Chondrocyte (in vitro differentiated cells): ENCODE results near the gene ICA1. TPM values are rescaled to one million over a fixed set of nuclear protein-coding genes. Genes with fewer than 3 reads are reported as not detected.

Source experiments
- DNase-seq: peaks from one replicate; pipeline ENCODE4 v3.0.0; 2021; ENCODE audit warnings: mixed read lengths, low spot score
- H3K27ac Mint-ChIP-seq: one replicate; pipeline ENCODE4 v1.8.0; 2021; ENCODE audit warnings: mild to moderate bottlenecking, moderate library complexity, mixed read lengths; ENCODE audit not compliant: unreplicated experiment
- H3K27me3 Mint-ChIP-seq: 2 replicates; pipeline ENCODE4 v1.8.0; 2021; ENCODE audit warnings: low read depth, mixed read lengths
- H3K36me3 Mint-ChIP-seq: 2 replicates; pipeline ENCODE4 v1.8.0; 2021; ENCODE audit warnings: low read depth, mixed read lengths
- H3K4me1 Mint-ChIP-seq: 2 replicates; pipeline ENCODE4 v1.8.0; 2021; ENCODE audit warnings: low read depth, mild to moderate bottlenecking, mixed read lengths
- H3K4me3 Mint-ChIP-seq: one replicate; pipeline ENCODE4 v1.8.0; 2021; ENCODE audit warnings: mild to moderate bottlenecking, moderate library complexity, mixed read lengths; ENCODE audit not compliant: unreplicated experiment
- H3K9me3 Mint-ChIP-seq: 2 replicates; pipeline ENCODE4 v1.8.0; 2021; ENCODE audit warnings: low read depth, mixed read lengths
- total RNA-seq: library from RNA; stranded (reverse); gene quantifications from 3 replicates; pipeline ENCODE4 v1.2.1, GENCODE V29; 2021
- TF ChIP-seq, protein P1 (sequence below): fragments of 200-600 bp; sonication (generic); IDR thresholded peaks from 2 replicates; pipeline ENCODE4 v1.5.0; 2021; ENCODE audit warnings: antibody characterized with exemption, mild to moderate bottlenecking, moderate library complexity

ICA1 gene
- total RNA-seq, 1 donor from 2014 or later = 5.0 TPM

- H3K4me3 Mint-ChIP-seq = no peak overlapping the region
- H3K9me3 Mint-ChIP-seq = no peaks in the 10 kb centered on the region
- no peaks in the 10 kb centered on the region for H3K4me1 Mint-ChIP-seq
- DNase-seq = no peak
- TF ChIP-seq, protein P1, sequence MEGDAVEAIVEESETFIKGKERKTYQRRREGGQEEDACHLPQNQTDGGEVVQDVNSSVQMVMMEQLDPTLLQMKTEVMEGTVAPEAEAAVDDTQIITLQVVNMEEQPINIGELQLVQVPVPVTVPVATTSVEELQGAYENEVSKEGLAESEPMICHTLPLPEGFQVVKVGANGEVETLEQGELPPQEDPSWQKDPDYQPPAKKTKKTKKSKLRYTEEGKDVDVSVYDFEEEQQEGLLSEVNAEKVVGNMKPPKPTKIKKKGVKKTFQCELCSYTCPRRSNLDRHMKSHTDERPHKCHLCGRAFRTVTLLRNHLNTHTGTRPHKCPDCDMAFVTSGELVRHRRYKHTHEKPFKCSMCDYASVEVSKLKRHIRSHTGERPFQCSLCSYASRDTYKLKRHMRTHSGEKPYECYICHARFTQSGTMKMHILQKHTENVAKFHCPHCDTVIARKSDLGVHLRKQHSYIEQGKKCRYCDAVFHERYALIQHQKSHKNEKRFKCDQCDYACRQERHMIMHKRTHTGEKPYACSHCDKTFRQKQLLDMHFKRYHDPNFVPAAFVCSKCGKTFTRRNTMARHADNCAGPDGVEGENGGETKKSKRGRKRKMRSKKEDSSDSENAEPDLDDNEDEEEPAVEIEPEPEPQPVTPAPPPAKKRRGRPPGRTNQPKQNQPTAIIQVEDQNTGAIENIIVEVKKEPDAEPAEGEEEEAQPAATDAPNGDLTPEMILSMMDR = no peak
- H3K36me3 Mint-ChIP-seq = no peaks in the 10 kb centered on the region
- H3K27me3 Mint-ChIP-seq = peaks cover 3% of the 10 kb centered on the region
- no peak overlapping the region for H3K27ac Mint-ChIP-seq
Measured at GRCh38 chr7:8119262-8119661, 142.7 kb downstream of the ICA1 start.

DNA sequence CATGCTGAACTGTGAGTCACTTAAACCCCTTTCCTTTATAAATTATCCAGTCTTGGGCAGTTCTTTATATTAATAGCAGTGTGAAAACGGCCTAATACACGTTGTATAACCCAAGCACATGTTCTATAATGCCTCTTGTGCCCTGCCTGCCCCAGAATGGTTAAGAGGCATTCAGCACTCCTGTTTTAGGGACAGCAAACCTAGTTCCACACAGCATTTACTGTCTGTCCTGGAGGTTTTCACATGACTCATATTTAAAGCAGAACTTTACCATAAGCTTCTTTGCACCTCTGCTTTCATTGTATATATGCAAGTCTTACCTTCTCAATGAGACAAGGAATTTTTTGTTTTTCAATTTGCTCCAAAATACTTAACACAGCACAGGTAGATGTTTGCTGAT, 144.8 kb downstream of the ICA1 start:
- H3K27ac Mint-ChIP-seq = no peak overlapping the region
- DNase-seq = no peak
- peaks cover 2% of the 10 kb centered on the region for H3K9me3 Mint-ChIP-seq
- peaks cover 3% of the 10 kb centered on the region for H3K27me3 Mint-ChIP-seq
- TF ChIP-seq, protein P1 = no peak
- no peak overlapping the region for H3K4me3 Mint-ChIP-seq
- no peaks in the 10 kb centered on the region for H3K36me3 Mint-ChIP-seq
- H3K4me1 Mint-ChIP-seq = no peaks in the 10 kb centered on the region

- Mint-ChIP-seq H3K9me3 (peaks cover 2% of the 10 kb centered on the region), H3K36me3 (no peaks in the 10 kb centered on the region), H3K4me1 (no peaks in the 10 kb centered on the region), H3K27me3 (no peaks in the 10 kb centered on the region), H3K4me3 (no peak overlapping the region), H3K27ac (no peak overlapping the region)
- DNase-seq = no peak
- TF ChIP-seq, protein P1 = no peak
Measured at GRCh38 chr7:8115547-8116402, 146.2 kb downstream of the ICA1 start.

DNA sequence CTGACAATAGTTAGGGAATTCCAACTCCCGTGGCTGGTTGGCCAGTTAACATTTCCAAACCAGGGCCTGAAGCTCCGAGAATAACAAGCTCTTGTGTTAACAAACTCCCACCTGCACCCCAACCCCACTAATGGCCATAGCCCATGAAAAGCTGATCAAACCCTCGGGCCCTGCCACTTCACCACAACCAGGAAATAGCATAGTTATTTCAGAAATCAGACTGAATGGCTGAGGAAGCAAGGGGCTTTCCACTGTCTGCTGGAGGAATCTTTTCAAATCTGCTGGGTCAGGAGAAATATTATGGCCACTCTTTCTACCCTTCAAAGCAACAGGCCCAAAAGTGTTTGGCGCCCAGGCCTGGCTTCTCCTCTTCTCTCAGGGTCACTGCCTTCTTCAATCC, 147.8 kb downstream of the ICA1 start:
- Mint-ChIP-seq H3K36me3 (no peaks in the 10 kb centered on the region), H3K27ac (no peak overlapping the region), H3K9me3 (peaks cover 2% of the 10 kb centered on the region), H3K27me3 (no peaks in the 10 kb centered on the region), H3K4me1 (peaks cover 8% of the 10 kb centered on the region), H3K4me3 (no peak overlapping the region)
- TF ChIP-seq, protein P1 = no peak
- no peak for DNase-seq

- TF ChIP-seq, protein P1 = no peak
- Mint-ChIP-seq H3K9me3 (peaks cover 2% of the 10 kb centered on the region), H3K36me3 (no peaks in the 10 kb centered on the region), H3K4me1 (peaks cover 11% of the 10 kb centered on the region), H3K27me3 (no peaks in the 10 kb centered on the region), H3K27ac (no peak overlapping the region), H3K4me3 (no peak overlapping the region)
- no peak for DNase-seq
Measured at GRCh38 chr7:8113184-8113583, 148.8 kb downstream of the ICA1 start.
